GM12891 (cell line): ENCODE data around the gene ADAMTS15.

ENCODE experiments used
- POLR2A ChIP-seq: IDR thresholded peaks from 2 replicates; pipeline ENCODE4 v1.6.1; 2011; ENCODE audit warnings: low read depth, low read length, control low read depth
- POLR2AphosphoS5 ChIP-seq: IDR thresholded peaks from 2 replicates; pipeline ENCODE4 v1.6.1; 2011; ENCODE audit warnings: low read depth, low read length, control low read depth
- POU2F2 ChIP-seq: IDR thresholded peaks from 2 replicates; pipeline ENCODE4 v1.6.1; 2011; ENCODE audit warnings: low read depth, mild to moderate bottlenecking, control low read depth, low read length, moderate library complexity
- TAF1 ChIP-seq: IDR thresholded peaks from 2 replicates; pipeline ENCODE4 v1.6.1; 2011; ENCODE audit warnings: low read depth, low read length, control low read depth

DNA sequence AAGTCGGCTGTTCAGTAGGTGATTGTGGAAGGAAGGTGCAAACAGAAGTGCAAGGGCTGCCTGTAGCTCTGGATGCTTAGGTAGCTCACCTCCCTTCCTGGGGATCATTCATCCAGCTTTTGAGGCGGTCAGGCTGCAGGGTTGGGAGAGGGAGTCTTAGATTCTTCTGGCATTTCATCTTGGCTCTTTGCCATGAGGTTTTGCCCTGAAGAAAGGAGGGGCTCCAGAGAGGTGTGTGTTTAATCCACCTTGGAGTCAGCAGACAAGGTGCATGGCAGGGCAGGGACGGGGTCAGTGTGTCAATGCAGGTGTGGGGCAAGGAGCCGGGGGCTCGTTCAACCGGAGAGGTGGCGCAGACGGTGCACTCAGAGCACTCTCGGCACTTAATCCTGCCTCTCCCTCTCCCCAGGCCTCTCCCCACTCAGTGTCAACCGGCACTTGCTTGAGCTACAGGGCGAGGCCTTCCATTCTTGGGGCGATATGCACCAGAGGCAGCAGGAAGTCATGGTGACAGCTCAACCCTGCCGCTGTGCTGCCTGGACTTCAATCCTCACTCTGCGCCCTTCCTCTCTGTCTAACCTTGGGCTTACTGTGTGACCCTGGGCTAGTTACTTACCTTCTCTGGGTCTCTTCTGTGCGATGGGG lies 7.2 kb downstream of the ADAMTS15 start:
- TF ChIP-seq POLR2A (no peak), POLR2AphosphoS5 (no peak), POU2F2 (no peak), TAF1 (no peak)
